Body of pancreas (tissue), 4 donors: ENCODE measurements around the gene IFFO2. TPM values are rescaled to one million over a fixed set of nuclear protein-coding genes. Genes with fewer than 3 reads are reported as not detected.
"Not testable (repeated sequence)": the region's sequence is repeated elsewhere in the genome, so short reads cannot be mapped to it uniquely, and the experiment has no call there.

Source experiments
- ATAC-seq: fragments of 150-250 bp; one replicate; pipeline ENCODE4 v1.9.1; 2016
- DNase-seq, 4 donors: peaks; one replicate each; pipeline ENCODE4 v3.0.0-alpha.2; 2019
- H3K27ac ChIP-seq, 4 donors: fragments of 200-600 bp; sonication (generic); 1 replicate in 3 of 4; 2 replicates in 1 of 4; pipeline versions ENCODE4 v1.5.1 to v1.6.1; 2016 to 2019; ENCODE audit warnings: mild to moderate bottlenecking in 1 of 4, mixed read lengths in 1 of 4, moderate library complexity in 1 of 4
- H3K27me3 ChIP-seq, 2 donors: fragments of 200-600 bp; sonication (generic); one replicate each; pipeline ENCODE4 v1.6.0; 2016; ENCODE audit warnings: mild to moderate bottlenecking in 1 of 2
- H3K36me3 ChIP-seq, 2 donors: fragments of 200-600 bp; sonication (generic); replicated peaks in 1 of 2; 2 replicates each; pipeline ENCODE4 v1.5.1; 2016; ENCODE audit warnings: low read depth in 2 of 2; ENCODE audit not compliant: insufficient read depth in 1 of 2
- H3K4me1 ChIP-seq: fragments of 200-600 bp; sonication (generic); one replicate; pipeline ENCODE4 v1.6.0; 2016
- H3K4me3 ChIP-seq, 2 donors: fragments of 200-600 bp; sonication (generic); 1 replicate in 1 of 2; 2 replicates in 1 of 2; pipeline ENCODE4 v1.5.1; 2016 to 2019
- H3K9me3 ChIP-seq, 3 donors: fragments of 200-600 bp; sonication (generic); 1 replicate in 2 of 3; 2 replicates in 1 of 3; pipeline ENCODE4 v1.5.1; 2016
- POLR2A ChIP-seq, 3 donors: fragments of 450-650 bp; IDR thresholded peaks; one replicate each; pipeline ENCODE4 v1.6.1; 2016; ENCODE audit warnings: antibody characterized with exemption in 3 of 3, mild to moderate bottlenecking in 2 of 3
- WGBS, 2 donors: methylation state at CpG; one replicate each; pipeline ENCODE4 v1.1.5; 2017; 5-methylcytosine and 5-hydroxymethylcytosine counted together
- intact Hi-C: fragments of 100-400 bp; cut with DNase I; formaldehyde crosslinking; loops from one replicate; pipeline ENCODE4 v1.15.1; 2023
- total RNA-seq, 2 donors: library from RNA; depleted of rRNA; stranded (reverse); fragments of >200 nt; gene quantifications; one replicate each; pipeline ENCODE4 v1.1.0, GENCODE V29; 2016
- TF ChIP-seq, protein P1 (sequence below), 7 experiments: fragments of 450-650 bp in 4 of 7; fragments of 200-600 bp in 3 of 7; sonication (generic) in 3 of 7; IDR thresholded peaks; one replicate each; pipeline ENCODE4 v1.5.1; 2016 to 2019; ENCODE audit warnings: antibody characterized with exemption in 7 of 7

The IFFO2 gene
- total RNA-seq, 2 donors from 2014 or later = 23.1 to 219 TPM

DNA sequence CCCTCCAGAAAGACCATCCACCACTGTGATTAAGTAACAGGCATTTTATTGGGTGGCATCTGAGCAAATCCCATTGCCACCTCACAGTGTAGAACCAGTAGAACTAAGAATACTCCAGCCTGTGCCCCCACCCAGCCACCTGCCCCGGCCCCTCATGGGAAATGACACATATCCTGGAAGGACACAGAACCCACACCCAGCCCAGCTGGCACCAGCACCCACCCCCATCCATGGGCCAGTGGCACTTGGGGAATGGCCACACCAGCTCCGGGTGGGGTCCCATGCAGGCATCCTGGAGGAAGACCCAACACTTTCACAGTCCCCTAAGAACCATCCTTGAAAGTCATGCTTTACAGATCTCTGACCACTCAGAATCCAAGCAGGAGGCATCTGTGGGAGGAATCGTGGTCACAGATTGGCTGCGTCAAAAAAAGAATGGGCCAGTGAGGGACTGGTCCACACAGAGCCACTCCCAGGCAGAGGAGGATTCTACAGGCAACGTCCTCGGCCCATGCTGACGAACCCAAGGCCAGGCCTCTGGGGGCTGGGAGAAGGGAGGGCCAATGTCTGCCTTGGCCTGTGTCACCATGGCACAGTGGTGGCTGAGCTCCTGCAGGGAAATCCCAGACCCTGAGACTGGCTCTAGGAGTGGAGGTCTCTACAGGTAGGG, 84.9 kb downstream of the IFFO2 start:
- no peak for DNase-seq
- no peak overlapping the region for H3K27ac ChIP-seq
- no peaks in the 10 kb centered on the region for H3K27me3 ChIP-seq
- H3K4me1 ChIP-seq = peaks cover 13% of the 10 kb centered on the region
- H3K4me3 ChIP-seq = no peak overlapping the region
- 61 to 71% methylated on average over 5 to 7 of the region's 7 CpGs for WGBS, 2 donors
- H3K36me3 ChIP-seq = no peaks in the 10 kb centered on the region
- intact Hi-C loops = no loop called here
- ATAC-seq = no peak
- no peaks in the 10 kb centered on the region for H3K9me3 ChIP-seq
- TF ChIP-seq, protein P1, sequence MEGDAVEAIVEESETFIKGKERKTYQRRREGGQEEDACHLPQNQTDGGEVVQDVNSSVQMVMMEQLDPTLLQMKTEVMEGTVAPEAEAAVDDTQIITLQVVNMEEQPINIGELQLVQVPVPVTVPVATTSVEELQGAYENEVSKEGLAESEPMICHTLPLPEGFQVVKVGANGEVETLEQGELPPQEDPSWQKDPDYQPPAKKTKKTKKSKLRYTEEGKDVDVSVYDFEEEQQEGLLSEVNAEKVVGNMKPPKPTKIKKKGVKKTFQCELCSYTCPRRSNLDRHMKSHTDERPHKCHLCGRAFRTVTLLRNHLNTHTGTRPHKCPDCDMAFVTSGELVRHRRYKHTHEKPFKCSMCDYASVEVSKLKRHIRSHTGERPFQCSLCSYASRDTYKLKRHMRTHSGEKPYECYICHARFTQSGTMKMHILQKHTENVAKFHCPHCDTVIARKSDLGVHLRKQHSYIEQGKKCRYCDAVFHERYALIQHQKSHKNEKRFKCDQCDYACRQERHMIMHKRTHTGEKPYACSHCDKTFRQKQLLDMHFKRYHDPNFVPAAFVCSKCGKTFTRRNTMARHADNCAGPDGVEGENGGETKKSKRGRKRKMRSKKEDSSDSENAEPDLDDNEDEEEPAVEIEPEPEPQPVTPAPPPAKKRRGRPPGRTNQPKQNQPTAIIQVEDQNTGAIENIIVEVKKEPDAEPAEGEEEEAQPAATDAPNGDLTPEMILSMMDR (IDR thresholded peaks at IDR 0.05) = no peak
- TF ChIP-seq POLR2A (IDR thresholded peaks at IDR 0.05) = no peak

DNA sequence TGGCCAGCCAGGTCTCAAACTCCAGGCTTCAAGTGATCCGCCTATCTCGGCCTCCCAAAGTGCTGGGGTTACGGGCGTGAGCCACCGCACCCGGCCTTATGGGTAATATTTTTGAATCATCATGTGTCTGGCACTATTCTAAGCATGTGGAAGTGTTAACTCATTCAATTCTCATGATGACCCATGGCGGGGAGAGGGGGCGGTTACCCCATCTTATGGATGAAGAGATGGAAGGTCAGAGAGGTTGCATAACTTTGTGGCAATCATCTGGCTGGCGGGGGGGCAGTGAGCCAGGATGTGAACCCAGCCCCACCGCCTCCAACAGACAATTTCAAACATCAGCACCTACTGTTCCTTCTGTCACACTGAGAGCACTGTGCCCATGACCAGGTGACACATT, 85.5 kb downstream of the IFFO2 start:
- no peak for TF ChIP-seq POLR2A (IDR thresholded peaks at IDR 0.05)
- TF ChIP-seq, protein P1 (IDR thresholded peaks at IDR 0.05) = no peak
- H3K4me1 ChIP-seq = peaks cover 13% of the 10 kb centered on the region
- no peak for ATAC-seq
- H3K9me3 ChIP-seq = no peaks in the 10 kb centered on the region
- no peak for DNase-seq
- WGBS, 2 donors = 66 to 83% methylated on average over 10 of the region's 10 CpGs
- intact Hi-C loops = no loop called here
- no peak overlapping the region for H3K27ac ChIP-seq
- H3K4me3 ChIP-seq = no peak overlapping the region
- H3K27me3 ChIP-seq = no peaks in the 10 kb centered on the region
- no peaks in the 10 kb centered on the region for H3K36me3 ChIP-seq

DNA sequence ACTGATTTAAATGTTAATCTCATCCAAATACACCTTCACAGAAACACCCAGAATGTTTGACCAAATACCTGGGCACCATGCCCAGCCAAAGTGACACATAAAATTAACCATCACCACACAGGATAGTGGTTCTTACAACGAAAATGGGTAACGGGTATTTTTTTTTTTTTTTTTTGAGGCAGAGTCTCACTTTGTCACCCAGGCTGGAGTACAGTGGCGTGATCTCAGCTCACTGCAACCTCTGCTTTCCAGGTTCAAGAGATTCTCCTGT, 85.9 kb downstream of the IFFO2 start:
- not testable (repeated sequence) for H3K36me3 ChIP-seq
- DNase-seq = peak in 2 of 4 donors; percentile 47 to 49
- WGBS, 2 donors = 50 to 60% methylated on average over 3 of the region's 3 CpGs

DNA sequence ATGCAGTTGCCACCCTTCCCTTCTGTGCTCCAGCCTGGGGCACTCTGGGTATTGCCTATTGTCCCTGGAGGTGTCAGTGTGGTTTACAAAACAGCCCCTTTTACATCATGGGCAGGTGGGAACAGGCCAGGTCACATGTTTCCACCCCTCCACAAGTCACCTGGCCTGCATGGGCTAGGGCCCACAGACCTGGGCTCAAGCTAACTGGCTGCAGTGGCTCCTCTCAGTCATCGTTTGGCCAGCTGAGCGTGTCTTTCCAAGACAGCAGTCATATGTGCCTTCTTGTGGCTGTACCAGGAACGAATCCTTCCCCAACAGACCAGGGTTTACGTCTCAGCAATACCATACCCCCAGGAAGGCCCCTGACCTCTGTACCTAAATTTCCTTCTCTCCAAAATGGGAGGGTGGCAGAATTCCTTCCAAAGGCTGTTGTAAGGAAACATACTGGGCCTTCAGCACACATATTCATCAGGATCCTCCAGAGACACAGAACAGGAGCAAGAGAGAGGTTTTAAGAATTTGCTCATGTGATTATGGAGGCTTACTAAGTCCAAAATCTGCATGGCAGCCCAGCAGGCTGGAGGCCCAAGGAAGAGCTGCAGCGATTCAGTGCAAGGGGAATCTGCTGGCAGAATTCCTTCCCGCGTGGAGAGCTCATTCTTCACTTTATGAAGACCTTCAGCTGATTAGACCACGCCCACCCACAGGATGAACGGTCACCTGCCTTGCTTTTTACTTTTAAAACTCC, 86.5 kb downstream of the IFFO2 start:
- ATAC-seq = peak; percentile 37
- intact Hi-C loops = no loop called here
- no peak for TF ChIP-seq POLR2A (IDR thresholded peaks at IDR 0.05)
- TF ChIP-seq, protein P1 (IDR thresholded peaks at IDR 0.05) = no peak
- H3K4me3 ChIP-seq = no peak overlapping the region
- no peaks in the 10 kb centered on the region for H3K27me3 ChIP-seq
- H3K36me3 ChIP-seq = no peaks in the 10 kb centered on the region
- WGBS, 2 donors = 48 to 62% methylated on average over 9 of the region's 9 CpGs
- peaks cover 13% of the 10 kb centered on the region for H3K4me1 ChIP-seq
- peak in 1 of 4 donors; percentile 45 for DNase-seq
- H3K9me3 ChIP-seq = no peaks in the 10 kb centered on the region
- H3K27ac ChIP-seq = no peak overlapping the region

More for the DNA sequence above, 85.9 kb downstream of the IFFO2 start:
- H3K9me3 ChIP-seq, intact Hi-C loops, H3K4me3 ChIP-seq, H3K27me3 ChIP-seq, H3K27ac ChIP-seq, ATAC-seq: not testable (repeated sequence)
- peaks cover 13% of the 10 kb centered on the region for H3K4me1 ChIP-seq

DNA sequence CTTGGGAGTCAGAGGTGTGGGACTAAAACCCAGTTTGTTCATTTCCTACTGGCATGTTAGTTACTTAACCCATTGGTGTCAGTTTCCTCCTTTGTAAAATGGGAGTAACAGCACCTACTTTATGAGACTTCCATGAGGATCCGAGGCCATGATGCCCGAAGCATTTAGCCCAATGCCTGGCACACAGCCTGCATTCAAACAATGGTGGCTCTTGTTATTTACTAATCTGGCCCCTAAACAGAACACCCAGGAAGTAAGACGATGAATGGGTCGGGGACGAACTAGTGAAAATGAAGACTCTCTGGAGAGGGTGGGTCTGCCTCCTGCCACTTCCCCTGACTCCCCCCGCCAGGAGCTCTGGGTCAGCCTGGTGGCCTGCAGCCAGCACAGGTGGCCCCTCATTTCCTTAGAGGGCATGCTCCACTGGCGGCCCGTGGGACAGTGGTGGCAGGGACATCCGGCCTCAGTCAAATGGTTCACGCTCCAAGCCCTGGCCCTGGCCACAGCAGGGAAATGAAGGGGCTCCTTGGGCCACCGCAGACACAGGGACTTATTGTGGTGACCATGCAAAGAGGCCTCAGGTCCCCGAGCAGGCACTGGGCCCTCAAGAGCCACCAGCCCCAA, 87.6 kb downstream of the IFFO2 start:
- intact Hi-C loops = no loop called here
- DNase-seq = no peak
- no peak for ATAC-seq
- WGBS, 2 donors = 63 to 69% methylated on average over 9 to 11 of the region's 12 CpGs
- Histone ChIP-seq H3K9me3 (no peaks in the 10 kb centered on the region), H3K4me3 (no peak overlapping the region), H3K4me1 (peaks cover 13% of the 10 kb centered on the region), H3K36me3 (no peaks in the 10 kb centered on the region), H3K27ac (no peak overlapping the region), H3K27me3 (no peaks in the 10 kb centered on the region)
- TF ChIP-seq POLR2A (IDR thresholded peaks at IDR 0.05) = no peak
- TF ChIP-seq, protein P1 (IDR thresholded peaks at IDR 0.05) = no peak
